Measurements from ENCODE around the gene ABCB10. TPM values are rescaled to one million over a fixed set of nuclear protein-coding genes. Genes with fewer than 3 reads are reported as not detected.
A peak's percentile ranks its signal among the peaks of the same experiment; 100 is the strongest.
"Not testable (repeated sequence)": the region's sequence is repeated elsewhere in the genome, so short reads cannot be mapped to it uniquely, and the experiment has no call there.

The ABCB10 gene
- 10 to 100 TPM; 14.5 to 20.0 TPM for total RNA-seq
- polyA plus RNA-seq (ENCODE audit: insufficient read length in 2 of 2) = 10 to 100 TPM; 17.1 to 18.0 TPM
- long read RNA-seq, donor 1, partial matches to known transcripts = 0 of 3 reads
- long read RNA-seq, donor 1, other reads (novel, unspliced or antisense) = 0 of 3 reads
- long read RNA-seq, donor 2, partial matches to known transcripts = 0 of 3 reads
- long read RNA-seq, donor 2, other reads (novel, unspliced or antisense) = 0 of 3 reads
- long read RNA-seq, donor 3, partial matches to known transcripts = 0 of 1 reads
- long read RNA-seq, donor 3, other reads (novel, unspliced or antisense) = 0 of 1 reads
- long read RNA-seq, donor 4, partial matches to known transcripts = 0 of 2 reads
- long read RNA-seq, donor 4, other reads (novel, unspliced or antisense) = 0 of 2 reads

- Histone ChIP-seq H3K4me1 (ENCODE audit: control insufficient read depth, insufficient read depth, low read length) (peaks cover 24% of the 10 kb centered on the region), H3K4me3 (ENCODE audit: low read depth, low read length) (peak within 1 kb of the TSS; percentile 69), H3K9me3 (ENCODE audit: control insufficient read depth, insufficient read depth, low read length) (no peaks in the 10 kb centered on the region), H3K36me3 (ENCODE audit: control insufficient read depth, insufficient read depth, low read length) (no peaks in the 10 kb centered on the region), H3K27ac (ENCODE audit: low read depth, low read length) (peak within 1 kb of the TSS; percentile 82), H3K27me3 (ENCODE audit: control insufficient read depth, insufficient read depth, low read length) (no peaks in the 10 kb centered on the region)
- under 1% methylated on average over 105 of the region's 109 CpGs for WGBS (ENCODE audit: insufficient coverage)
- peak; percentile 93 to 99 (median 97) for DNase-seq (ENCODE audit: low read depth in 4 of 6, low spot score in 6 of 6)
Measured at GRCh38 chr1:229558460-229559335, at the start of gene ABCB10. Gene ABCB10 (minus strand): TSS chr1:229558707. CDS start chr1:229558652, 55 bp downstream.

- DNase-seq (ENCODE audit: low read depth in 4 of 6, low spot score in 6 of 6) = no peak
- Histone ChIP-seq H3K9me3 (ENCODE audit: control insufficient read depth, insufficient read depth, low read length) (no peaks in the 10 kb centered on the region), H3K36me3 (ENCODE audit: control insufficient read depth, insufficient read depth, low read length) (peaks cover 5% of the 10 kb centered on the region), H3K4me3 (ENCODE audit: low read depth, low read length) (no peak overlapping the region), H3K27ac (ENCODE audit: low read depth, low read length) (no peak overlapping the region), H3K4me1 (ENCODE audit: control insufficient read depth, insufficient read depth, low read length) (no peaks in the 10 kb centered on the region), H3K27me3 (ENCODE audit: control insufficient read depth, insufficient read depth, low read length) (no peaks in the 10 kb centered on the region)
- 53% methylated on average over 1 of the region's 2 CpGs for WGBS (ENCODE audit: insufficient coverage)
Measured at GRCh38 chr1:229607370-229607769, 48.9 kb upstream of the ABCB10 start.

GRCh38 chr1:229603371-229604005 lies 45.0 kb upstream of the ABCB10 start:
- Histone ChIP-seq H3K27ac (ENCODE audit: low read depth, low read length) (no peak overlapping the region), H3K4me3 (ENCODE audit: low read depth, low read length) (no peak overlapping the region), H3K27me3 (ENCODE audit: control insufficient read depth, insufficient read depth, low read length) (no peaks in the 10 kb centered on the region), H3K36me3 (ENCODE audit: control insufficient read depth, insufficient read depth, low read length) (peaks cover 10% of the 10 kb centered on the region), H3K4me1 (ENCODE audit: control insufficient read depth, insufficient read depth, low read length) (no peaks in the 10 kb centered on the region), H3K9me3 (ENCODE audit: control insufficient read depth, insufficient read depth, low read length) (no peaks in the 10 kb centered on the region)
- WGBS (ENCODE audit: insufficient coverage) = 77% methylated on average over 3 of the region's 7 CpGs
- DNase-seq (ENCODE audit: low read depth in 4 of 6, low spot score in 6 of 6) = no peak

GRCh38 chr1:229600229-229600628 lies 41.7 kb upstream of the ABCB10 start:
- H3K4me1 ChIP-seq (ENCODE audit: control insufficient read depth, insufficient read depth, low read length) = no peaks in the 10 kb centered on the region
- H3K27ac ChIP-seq (ENCODE audit: low read depth, low read length) = no peak overlapping the region
- no peaks in the 10 kb centered on the region for H3K27me3 ChIP-seq (ENCODE audit: control insufficient read depth, insufficient read depth, low read length)
- 94% methylated on average over 4 of the region's 5 CpGs for WGBS (ENCODE audit: insufficient coverage)
- H3K4me3 ChIP-seq (ENCODE audit: low read depth, low read length) = no peak overlapping the region
- H3K36me3 ChIP-seq (ENCODE audit: control insufficient read depth, insufficient read depth, low read length) = peaks cover 12% of the 10 kb centered on the region
- DNase-seq (ENCODE audit: low read depth in 4 of 6, low spot score in 6 of 6) = no peak
- no peaks in the 10 kb centered on the region for H3K9me3 ChIP-seq (ENCODE audit: control insufficient read depth, insufficient read depth, low read length)

GRCh38 chr1:229599218-229599954 lies 40.9 kb upstream of the ABCB10 start:
- no peaks in the 10 kb centered on the region for H3K9me3 ChIP-seq (ENCODE audit: control insufficient read depth, insufficient read depth, low read length)
- no peak for DNase-seq (ENCODE audit: low read depth in 4 of 6, low spot score in 6 of 6)
- WGBS (ENCODE audit: insufficient coverage) = no CpG with 5 or more reads among the region's 3 CpGs
- no peaks in the 10 kb centered on the region for H3K27me3 ChIP-seq (ENCODE audit: control insufficient read depth, insufficient read depth, low read length)
- no peaks in the 10 kb centered on the region for H3K4me1 ChIP-seq (ENCODE audit: control insufficient read depth, insufficient read depth, low read length)
- H3K4me3 ChIP-seq (ENCODE audit: low read depth, low read length) = no peak overlapping the region
- peaks cover 18% of the 10 kb centered on the region for H3K36me3 ChIP-seq (ENCODE audit: control insufficient read depth, insufficient read depth, low read length)
- no peak overlapping the region for H3K27ac ChIP-seq (ENCODE audit: low read depth, low read length)

- no peaks in the 10 kb centered on the region for H3K4me1 ChIP-seq (ENCODE audit: control insufficient read depth, insufficient read depth, low read length)
- no peak overlapping the region for H3K4me3 ChIP-seq (ENCODE audit: low read depth, low read length)
- H3K36me3 ChIP-seq (ENCODE audit: control insufficient read depth, insufficient read depth, low read length) = peaks cover 27% of the 10 kb centered on the region
- no CpG with 5 or more reads among the region's 3 CpGs for WGBS (ENCODE audit: insufficient coverage)
- no peak for DNase-seq (ENCODE audit: low read depth in 4 of 6, low spot score in 6 of 6)
- no peaks in the 10 kb centered on the region for H3K9me3 ChIP-seq (ENCODE audit: control insufficient read depth, insufficient read depth, low read length)
- H3K27me3 ChIP-seq (ENCODE audit: control insufficient read depth, insufficient read depth, low read length) = no peaks in the 10 kb centered on the region
- no peak overlapping the region for H3K27ac ChIP-seq (ENCODE audit: low read depth, low read length)
Measured at GRCh38 chr1:229597877-229598276, 39.4 kb upstream of the ABCB10 start.

- 93% methylated on average over 4 of the region's 7 CpGs for WGBS (ENCODE audit: insufficient coverage)
- no peaks in the 10 kb centered on the region for H3K4me1 ChIP-seq (ENCODE audit: control insufficient read depth, insufficient read depth, low read length)
- H3K4me3 ChIP-seq (ENCODE audit: low read depth, low read length) = no peak overlapping the region
- peaks cover 23% of the 10 kb centered on the region for H3K36me3 ChIP-seq (ENCODE audit: control insufficient read depth, insufficient read depth, low read length)
- no peaks in the 10 kb centered on the region for H3K9me3 ChIP-seq (ENCODE audit: control insufficient read depth, insufficient read depth, low read length)
- no peaks in the 10 kb centered on the region for H3K27me3 ChIP-seq (ENCODE audit: control insufficient read depth, insufficient read depth, low read length)
- H3K27ac ChIP-seq (ENCODE audit: low read depth, low read length) = no peak overlapping the region
- no peak for DNase-seq (ENCODE audit: low read depth in 4 of 6, low spot score in 6 of 6)
Measured at GRCh38 chr1:229596925-229597699, 38.6 kb upstream of the ABCB10 start.

GRCh38 chr1:229595876-229596275 lies 37.4 kb upstream of the ABCB10 start:
- DNase-seq (ENCODE audit: low read depth in 4 of 6, low spot score in 6 of 6) = not testable (repeated sequence)
- WGBS (ENCODE audit: insufficient coverage) = 100% methylated on average over 2 of the region's 7 CpGs

More at GRCh38 chr1:229595876-229596275, 37.4 kb upstream of the ABCB10 start:
- not testable (repeated sequence) for H3K4me1 ChIP-seq (ENCODE audit: control insufficient read depth, insufficient read depth, low read length); H3K27ac ChIP-seq (ENCODE audit: low read depth, low read length); H3K9me3 ChIP-seq (ENCODE audit: control insufficient read depth, insufficient read depth, low read length); H3K4me3 ChIP-seq (ENCODE audit: low read depth, low read length); H3K27me3 ChIP-seq (ENCODE audit: control insufficient read depth, insufficient read depth, low read length)
- peaks cover 18% of the 10 kb centered on the region for H3K36me3 ChIP-seq (ENCODE audit: control insufficient read depth, insufficient read depth, low read length)

Data from spinal cord (tissue), 10 donors.